Measurements from ENCODE around the gene TMEM184C. TPM values are rescaled to one million over a fixed set of nuclear protein-coding genes. Genes with fewer than 3 reads are reported as not detected.

The TMEM184C gene
- total RNA-seq, 1 donor from 2014 or later: 34.7 TPM

DNA sequence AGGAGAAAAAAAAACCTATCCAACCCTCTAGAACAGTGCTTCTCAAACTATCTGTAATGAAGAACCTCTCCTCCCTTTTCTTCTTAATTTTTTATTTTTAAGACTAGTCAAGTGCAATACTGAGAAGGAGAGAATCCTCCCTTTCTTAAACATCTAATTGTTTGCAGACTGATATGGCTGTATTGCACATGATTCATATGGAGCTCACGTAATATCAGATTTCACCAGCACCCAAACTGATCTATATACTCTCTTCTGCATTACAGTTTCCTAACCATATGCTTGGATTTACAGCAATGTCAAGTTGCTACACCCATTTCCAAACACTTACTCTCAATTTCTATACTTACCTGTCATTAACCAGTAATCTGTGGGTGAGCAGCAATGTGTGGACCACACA lies 57.3 kb downstream of the TMEM184C start:
- TF ChIP-seq, protein P1, sequence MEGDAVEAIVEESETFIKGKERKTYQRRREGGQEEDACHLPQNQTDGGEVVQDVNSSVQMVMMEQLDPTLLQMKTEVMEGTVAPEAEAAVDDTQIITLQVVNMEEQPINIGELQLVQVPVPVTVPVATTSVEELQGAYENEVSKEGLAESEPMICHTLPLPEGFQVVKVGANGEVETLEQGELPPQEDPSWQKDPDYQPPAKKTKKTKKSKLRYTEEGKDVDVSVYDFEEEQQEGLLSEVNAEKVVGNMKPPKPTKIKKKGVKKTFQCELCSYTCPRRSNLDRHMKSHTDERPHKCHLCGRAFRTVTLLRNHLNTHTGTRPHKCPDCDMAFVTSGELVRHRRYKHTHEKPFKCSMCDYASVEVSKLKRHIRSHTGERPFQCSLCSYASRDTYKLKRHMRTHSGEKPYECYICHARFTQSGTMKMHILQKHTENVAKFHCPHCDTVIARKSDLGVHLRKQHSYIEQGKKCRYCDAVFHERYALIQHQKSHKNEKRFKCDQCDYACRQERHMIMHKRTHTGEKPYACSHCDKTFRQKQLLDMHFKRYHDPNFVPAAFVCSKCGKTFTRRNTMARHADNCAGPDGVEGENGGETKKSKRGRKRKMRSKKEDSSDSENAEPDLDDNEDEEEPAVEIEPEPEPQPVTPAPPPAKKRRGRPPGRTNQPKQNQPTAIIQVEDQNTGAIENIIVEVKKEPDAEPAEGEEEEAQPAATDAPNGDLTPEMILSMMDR (IDR thresholded peaks at IDR 0.05; ENCODE audit: unreplicated experiment): no peak
- Mint-ChIP-seq H3K27ac (no peak overlapping the region), H3K9me3 (no peaks in the 10 kb centered on the region), H3K4me3 (no peak overlapping the region), H3K27me3 (ENCODE audit: low read depth) (no peaks in the 10 kb centered on the region), H3K4me1 (no peaks in the 10 kb centered on the region), H3K36me3 (peaks cover 27% of the 10 kb centered on the region)
- no peak for DNase-seq (ENCODE audit: low spot score in 2 of 2, unreplicated experiment in 2 of 2)

DNA sequence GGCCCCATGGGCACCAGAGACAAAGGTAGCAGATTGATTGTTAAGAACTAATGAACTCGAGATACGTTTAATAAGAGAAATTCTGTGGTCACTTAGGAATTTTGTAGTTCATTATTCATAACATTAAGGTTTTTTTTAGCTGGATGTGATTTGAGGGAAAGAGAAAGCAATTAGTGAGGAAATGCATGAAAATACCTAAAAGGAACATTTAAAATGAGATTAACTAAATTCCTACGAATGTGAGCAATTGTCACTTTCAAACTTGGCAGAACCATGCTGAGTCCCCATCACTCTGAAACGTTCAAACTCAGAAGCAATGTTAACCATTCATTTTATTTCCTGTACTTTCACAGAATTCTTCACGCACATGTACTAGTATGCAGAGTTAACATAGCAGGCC lies 60.9 kb downstream of the TMEM184C start:
- Mint-ChIP-seq H3K27ac (peak overlapping the region; percentile 30), H3K36me3 (peaks cover 9% of the 10 kb centered on the region), H3K4me1 (peaks cover 9% of the 10 kb centered on the region)

GRCh38 chr4:147678796-147679549 lies 61.8 kb downstream of the TMEM184C start:
- no peak for DNase-seq (ENCODE audit: low spot score in 2 of 2, unreplicated experiment in 2 of 2)
- Mint-ChIP-seq H3K27me3 (ENCODE audit: low read depth) (no peaks in the 10 kb centered on the region), H3K36me3 (peaks cover 9% of the 10 kb centered on the region), H3K27ac (no peak overlapping the region), H3K4me3 (no peak overlapping the region), H3K4me1 (peaks cover 13% of the 10 kb centered on the region), H3K9me3 (no peaks in the 10 kb centered on the region)
- TF ChIP-seq, protein P1 (IDR thresholded peaks at IDR 0.05; ENCODE audit: unreplicated experiment): no peak

More for the DNA sequence above, 60.9 kb downstream of the TMEM184C start:
- no peak for DNase-seq (ENCODE audit: low spot score in 2 of 2, unreplicated experiment in 2 of 2)
- Mint-ChIP-seq H3K27me3 (ENCODE audit: low read depth) (no peaks in the 10 kb centered on the region), H3K4me3 (no peak overlapping the region), H3K9me3 (no peaks in the 10 kb centered on the region)
- TF ChIP-seq, protein P1 (IDR thresholded peaks at IDR 0.05; ENCODE audit: unreplicated experiment): no peak

DNA sequence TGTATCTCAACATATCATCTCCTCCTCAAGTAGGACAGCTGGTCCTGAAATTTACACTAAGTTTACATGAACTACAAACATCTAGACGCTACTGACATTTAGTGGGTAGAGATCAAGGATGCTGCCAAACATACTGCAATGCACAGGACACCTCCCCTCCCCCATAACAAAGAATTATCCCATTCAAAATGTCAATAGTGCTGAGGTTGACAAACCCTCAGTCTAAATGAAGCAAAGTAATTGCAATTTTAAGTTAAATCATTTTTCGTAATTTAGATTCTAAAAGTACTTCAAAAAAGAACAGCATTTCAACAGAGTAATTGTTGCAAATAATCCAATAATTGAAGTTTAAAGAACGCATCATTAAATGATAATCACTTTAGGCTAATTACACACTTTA lies 65.6 kb downstream of the TMEM184C start:
- no peak for DNase-seq (ENCODE audit: low spot score in 2 of 2, unreplicated experiment in 2 of 2)
- H3K27ac Mint-ChIP-seq: peak overlapping the region; percentile 91
- TF ChIP-seq, protein P1 (IDR thresholded peaks at IDR 0.05; ENCODE audit: unreplicated experiment): no peak
- peaks cover 6% of the 10 kb centered on the region for H3K9me3 Mint-ChIP-seq
- H3K36me3 Mint-ChIP-seq: peaks cover 9% of the 10 kb centered on the region
- peak overlapping the region; percentile 86 for H3K4me3 Mint-ChIP-seq
- H3K4me1 Mint-ChIP-seq: peaks cover 18% of the 10 kb centered on the region
- H3K27me3 Mint-ChIP-seq (ENCODE audit: low read depth): no peaks in the 10 kb centered on the region

- DNase-seq (ENCODE audit: low spot score in 2 of 2, unreplicated experiment in 2 of 2): no peak
- Mint-ChIP-seq H3K4me1 (peaks cover 18% of the 10 kb centered on the region), H3K27me3 (ENCODE audit: low read depth) (no peaks in the 10 kb centered on the region), H3K4me3 (peak overlapping the region; percentile 86), H3K27ac (peak overlapping the region; percentile 91), H3K9me3 (peaks cover 6% of the 10 kb centered on the region), H3K36me3 (peaks cover 9% of the 10 kb centered on the region)
- TF ChIP-seq, protein P1 (IDR thresholded peaks at IDR 0.05; ENCODE audit: unreplicated experiment): no peak
These were observed 66.0 kb downstream of the TMEM184C start for GRCh38 chr4:147683188-147683591.
